ENCODE results near the gene CTDSP2.

CTDSP2 gene

DNA sequence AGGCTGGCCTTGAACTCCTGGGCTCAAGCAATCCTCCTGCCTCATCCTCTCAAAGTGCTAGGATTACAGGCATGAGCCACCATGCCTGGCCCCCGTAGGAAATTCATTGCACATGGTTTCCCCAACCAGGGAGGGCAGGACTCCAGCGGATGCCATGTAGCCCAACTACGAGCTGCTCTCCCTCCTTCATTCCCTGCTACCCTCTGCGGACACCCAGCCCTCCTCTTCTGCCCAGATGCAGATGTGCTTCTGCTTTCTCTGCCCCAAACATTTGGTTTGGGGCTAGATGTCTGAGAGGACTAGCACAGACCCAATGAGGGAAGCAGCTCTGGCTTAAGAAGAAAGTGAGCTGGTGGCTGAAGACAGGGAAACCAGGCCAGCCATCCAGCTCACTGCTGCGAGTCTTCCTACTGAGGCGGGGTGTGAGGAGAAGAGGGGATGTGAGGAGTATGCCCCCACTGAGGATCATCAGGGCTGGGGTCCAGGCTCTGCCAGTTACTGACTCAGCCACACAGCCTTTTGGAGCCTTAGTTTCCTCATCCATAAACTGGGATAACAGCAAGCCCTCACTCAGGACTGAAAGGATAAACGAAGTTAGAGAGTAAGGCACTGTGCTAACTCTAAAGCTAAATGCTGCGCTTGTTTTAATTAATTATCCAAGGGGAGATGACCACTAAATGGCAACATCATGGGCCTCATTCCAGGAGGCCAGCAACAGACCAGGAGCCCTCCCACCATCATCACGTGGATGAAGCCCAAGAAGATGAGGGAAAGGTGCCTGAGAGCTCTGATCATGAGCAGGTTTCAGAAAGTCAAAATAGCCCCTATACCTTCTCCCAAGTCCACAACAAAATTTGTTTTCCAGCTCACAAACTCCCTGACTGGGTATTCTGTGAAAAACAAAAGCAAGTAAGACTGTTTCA is 10.9 kb downstream of the CTDSP2 start:
- Histone ChIP-seq H3K9me3 (ENCODE audit: control insufficient read depth, low read length) (no peaks in the 10 kb centered on the region), H3K9ac (ENCODE audit: low read length) (no peak overlapping the region), H3K4me3 (ENCODE audit: low read length) (no peak overlapping the region), H3K36me3 (ENCODE audit: control insufficient read depth, insufficient read depth, low read length) (no peaks in the 10 kb centered on the region), H3K27me3 (ENCODE audit: control insufficient read depth, insufficient read depth, low read length) (no peaks in the 10 kb centered on the region), H3K4me1 (ENCODE audit: control insufficient read depth, insufficient read depth, low read length) (peaks cover 73% of the 10 kb centered on the region)

GRCh38 chr12:57834086-57834876 is 12.2 kb downstream of the CTDSP2 start:
- Histone ChIP-seq H3K9me3 (ENCODE audit: control insufficient read depth, low read length) (no peaks in the 10 kb centered on the region), H3K36me3 (ENCODE audit: control insufficient read depth, insufficient read depth, low read length) (no peaks in the 10 kb centered on the region)

GRCh38 chr12:57833672-57834071 is 12.9 kb downstream of the CTDSP2 start:
- Histone ChIP-seq H3K4me3 (ENCODE audit: low read length) (no peak overlapping the region), H3K36me3 (ENCODE audit: control insufficient read depth, insufficient read depth, low read length) (peaks cover 3% of the 10 kb centered on the region), H3K9ac (ENCODE audit: low read length) (no peak overlapping the region), H3K9me3 (ENCODE audit: control insufficient read depth, low read length) (no peaks in the 10 kb centered on the region), H3K27me3 (ENCODE audit: control insufficient read depth, insufficient read depth, low read length) (no peaks in the 10 kb centered on the region), H3K4me1 (ENCODE audit: control insufficient read depth, insufficient read depth, low read length) (peaks cover 56% of the 10 kb centered on the region)

More at GRCh38 chr12:57834086-57834876, 12.2 kb downstream of the CTDSP2 start:
- H3K4me1 ChIP-seq (ENCODE audit: control insufficient read depth, insufficient read depth, low read length): peaks cover 62% of the 10 kb centered on the region
- no peaks in the 10 kb centered on the region for H3K27me3 ChIP-seq (ENCODE audit: control insufficient read depth, insufficient read depth, low read length)
- no peak overlapping the region for H3K9ac ChIP-seq (ENCODE audit: low read length)
- H3K4me3 ChIP-seq (ENCODE audit: low read length): no peak overlapping the region

GRCh38 chr12:57832966-57833365 is 13.6 kb downstream of the CTDSP2 start:
- H3K27me3 ChIP-seq (ENCODE audit: control insufficient read depth, insufficient read depth, low read length): no peaks in the 10 kb centered on the region
- peaks cover 49% of the 10 kb centered on the region for H3K4me1 ChIP-seq (ENCODE audit: control insufficient read depth, insufficient read depth, low read length)
- H3K9me3 ChIP-seq (ENCODE audit: control insufficient read depth, low read length): no peaks in the 10 kb centered on the region
- no peak overlapping the region for H3K4me3 ChIP-seq (ENCODE audit: low read length)
- peaks cover 6% of the 10 kb centered on the region for H3K36me3 ChIP-seq (ENCODE audit: control insufficient read depth, insufficient read depth, low read length)
- no peak overlapping the region for H3K9ac ChIP-seq (ENCODE audit: low read length)

GRCh38 chr12:57830393-57830792 is 16.1 kb downstream of the CTDSP2 start:
- Histone ChIP-seq H3K9me3 (ENCODE audit: control insufficient read depth, low read length) (no peaks in the 10 kb centered on the region), H3K4me3 (ENCODE audit: low read length) (no peak overlapping the region), H3K9ac (ENCODE audit: low read length) (no peak overlapping the region), H3K36me3 (ENCODE audit: control insufficient read depth, insufficient read depth, low read length) (peaks cover 23% of the 10 kb centered on the region), H3K27me3 (ENCODE audit: control insufficient read depth, insufficient read depth, low read length) (no peaks in the 10 kb centered on the region), H3K4me1 (ENCODE audit: control insufficient read depth, insufficient read depth, low read length) (peaks cover 33% of the 10 kb centered on the region)

- H3K4me1 ChIP-seq (ENCODE audit: control insufficient read depth, insufficient read depth, low read length): peaks cover 28% of the 10 kb centered on the region
- H3K9ac ChIP-seq (ENCODE audit: low read length): no peak overlapping the region
- peaks cover 23% of the 10 kb centered on the region for H3K36me3 ChIP-seq (ENCODE audit: control insufficient read depth, insufficient read depth, low read length)
- no peaks in the 10 kb centered on the region for H3K9me3 ChIP-seq (ENCODE audit: control insufficient read depth, low read length)
- H3K4me3 ChIP-seq (ENCODE audit: low read length): no peak overlapping the region
- no peaks in the 10 kb centered on the region for H3K27me3 ChIP-seq (ENCODE audit: control insufficient read depth, insufficient read depth, low read length)
Measured at GRCh38 chr12:57829025-57829777, 17.3 kb downstream of the CTDSP2 start.

DNA sequence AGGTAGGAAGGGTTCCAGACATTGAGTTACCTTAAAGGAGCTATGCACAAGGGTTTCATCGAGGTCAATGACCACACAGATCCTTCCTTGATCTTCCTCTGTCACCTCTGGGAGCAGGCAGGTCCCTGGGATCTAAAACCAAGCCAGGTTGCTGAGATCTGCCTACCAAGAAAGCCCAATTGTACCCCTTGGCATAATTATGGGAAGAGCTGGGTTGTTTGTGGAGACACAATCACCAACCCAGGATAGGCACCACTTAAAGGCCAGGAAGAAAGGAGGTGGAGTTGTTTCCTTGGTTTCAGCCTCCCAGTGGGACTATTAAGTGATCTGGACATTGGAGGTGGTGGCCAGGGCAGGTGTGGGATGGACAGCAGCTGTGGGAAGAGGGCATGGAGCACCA is 19.6 kb downstream of the CTDSP2 start:
- H3K9ac ChIP-seq (ENCODE audit: low read length): no peak overlapping the region
- peaks cover 34% of the 10 kb centered on the region for H3K36me3 ChIP-seq (ENCODE audit: control insufficient read depth, insufficient read depth, low read length)
- no peaks in the 10 kb centered on the region for H3K9me3 ChIP-seq (ENCODE audit: control insufficient read depth, low read length)
- H3K4me1 ChIP-seq (ENCODE audit: control insufficient read depth, insufficient read depth, low read length): peaks cover 9% of the 10 kb centered on the region
- H3K4me3 ChIP-seq (ENCODE audit: low read length): no peak overlapping the region
- H3K27me3 ChIP-seq (ENCODE audit: control insufficient read depth, insufficient read depth, low read length): no peaks in the 10 kb centered on the region

DNA sequence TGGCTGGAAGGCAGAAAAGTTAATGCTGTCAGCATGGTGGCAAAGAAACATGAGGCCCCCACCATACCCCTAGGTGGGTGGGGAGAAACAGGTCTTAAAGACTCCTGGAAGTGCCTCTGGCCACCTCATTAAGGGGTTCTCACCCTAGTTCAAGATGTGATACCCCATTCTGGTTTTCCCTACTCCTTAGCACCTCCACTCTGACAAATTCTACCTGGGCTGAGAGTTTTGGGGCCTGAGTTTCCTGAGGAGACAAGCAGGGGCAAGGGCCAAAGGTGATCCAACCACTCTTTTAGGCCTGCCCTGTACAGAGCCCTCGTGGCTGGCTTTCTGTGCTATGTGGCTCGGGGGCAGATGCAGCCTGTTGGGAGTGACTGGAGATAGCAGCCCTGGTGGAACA is 20.1 kb downstream of the CTDSP2 start:
- H3K9me3 ChIP-seq (ENCODE audit: control insufficient read depth, low read length): no peaks in the 10 kb centered on the region
- peaks cover 4% of the 10 kb centered on the region for H3K4me1 ChIP-seq (ENCODE audit: control insufficient read depth, insufficient read depth, low read length)
- peaks cover 37% of the 10 kb centered on the region for H3K36me3 ChIP-seq (ENCODE audit: control insufficient read depth, insufficient read depth, low read length)
- H3K4me3 ChIP-seq (ENCODE audit: low read length): no peak overlapping the region
- H3K27me3 ChIP-seq (ENCODE audit: control insufficient read depth, insufficient read depth, low read length): no peaks in the 10 kb centered on the region
- H3K9ac ChIP-seq (ENCODE audit: low read length): no peak overlapping the region

- Histone ChIP-seq H3K4me1 (ENCODE audit: control insufficient read depth, insufficient read depth, low read length) (no peaks in the 10 kb centered on the region), H3K9ac (ENCODE audit: low read length) (no peak overlapping the region), H3K4me3 (ENCODE audit: low read length) (no peak overlapping the region), H3K9me3 (ENCODE audit: control insufficient read depth, low read length) (no peaks in the 10 kb centered on the region), H3K36me3 (ENCODE audit: control insufficient read depth, insufficient read depth, low read length) (peaks cover 37% of the 10 kb centered on the region), H3K27me3 (ENCODE audit: control insufficient read depth, insufficient read depth, low read length) (no peaks in the 10 kb centered on the region)
Measured at GRCh38 chr12:57825451-57825850, 21.1 kb downstream of the CTDSP2 start.

DNA sequence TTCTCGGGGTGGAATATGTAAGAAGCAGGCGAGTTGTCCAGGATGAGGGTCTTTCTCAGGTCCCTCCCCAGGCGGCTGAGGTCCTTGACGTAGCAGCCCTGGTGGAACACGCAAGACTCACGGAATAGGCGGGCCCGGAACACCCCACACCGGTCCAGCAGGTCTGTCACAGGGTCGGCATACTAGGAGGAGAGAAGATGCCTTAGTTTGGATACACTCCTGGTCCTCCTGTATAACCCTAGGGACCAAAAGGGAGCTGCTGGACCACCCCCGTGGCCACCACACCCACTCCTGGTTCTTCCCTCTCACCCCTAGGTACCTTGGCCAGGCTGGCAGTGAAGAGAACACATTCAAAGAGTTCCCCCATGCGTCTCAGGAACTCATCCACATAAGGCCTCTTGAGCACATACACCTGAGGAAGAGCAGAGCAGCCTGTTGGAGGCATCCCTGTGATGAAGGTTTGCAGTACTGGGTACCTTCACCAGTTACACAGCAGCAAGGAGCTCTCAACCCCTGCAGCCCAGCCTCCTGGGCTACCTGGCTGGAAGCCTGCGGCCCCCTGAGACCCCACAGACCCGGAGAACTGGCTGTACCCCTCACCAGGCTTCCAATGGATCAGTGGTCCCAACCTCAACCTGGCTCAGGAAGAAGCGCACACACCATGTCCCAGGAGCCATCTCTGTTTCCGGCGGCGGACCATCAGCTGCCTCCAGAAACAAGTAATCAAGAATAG is 22.5 kb downstream of the CTDSP2 start:
- Histone ChIP-seq H3K27me3 (ENCODE audit: control insufficient read depth, insufficient read depth, low read length) (no peaks in the 10 kb centered on the region), H3K36me3 (ENCODE audit: control insufficient read depth, insufficient read depth, low read length) (peaks cover 37% of the 10 kb centered on the region), H3K9ac (ENCODE audit: low read length) (no peak overlapping the region), H3K4me3 (ENCODE audit: low read length) (no peak overlapping the region), H3K4me1 (ENCODE audit: control insufficient read depth, insufficient read depth, low read length) (no peaks in the 10 kb centered on the region), H3K9me3 (ENCODE audit: control insufficient read depth, low read length) (no peaks in the 10 kb centered on the region)

DNA sequence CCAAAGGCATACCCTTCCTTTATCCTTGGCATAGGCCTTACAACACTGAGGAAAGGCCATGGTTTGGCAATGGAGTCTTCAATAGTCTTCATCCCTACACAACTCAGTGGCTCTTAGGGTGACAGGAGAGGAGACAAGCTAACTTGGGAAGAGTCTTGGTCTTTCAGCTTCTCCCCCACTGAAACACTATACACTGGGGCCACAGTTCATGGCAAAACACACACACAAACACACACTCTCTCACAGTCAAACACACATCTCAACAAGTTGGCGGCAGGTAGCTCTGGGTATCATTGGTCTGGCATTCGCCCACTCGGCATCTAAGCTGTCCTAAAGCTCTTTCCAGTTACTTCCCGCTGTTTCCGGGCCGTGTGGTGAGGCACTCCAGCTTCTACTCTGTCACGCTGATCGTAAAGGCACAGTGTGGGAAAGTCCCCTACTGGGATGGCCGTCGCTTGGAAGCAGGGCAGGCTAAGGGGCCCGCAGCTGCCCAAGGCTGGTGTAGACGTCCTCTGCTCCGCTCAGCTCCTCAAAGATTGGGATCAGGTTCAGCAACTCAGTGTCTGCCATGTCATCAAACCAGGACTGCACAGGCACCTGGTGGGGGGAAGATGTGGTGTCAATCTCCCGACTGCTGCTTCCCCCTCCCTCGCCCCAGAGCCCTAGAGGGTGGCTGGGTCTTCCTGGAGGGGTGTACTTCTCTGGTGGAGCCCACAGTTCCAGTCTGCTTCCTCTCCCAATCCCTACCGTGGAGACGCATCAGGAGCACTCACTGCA is 23.2 kb downstream of the CTDSP2 start:
- no peaks in the 10 kb centered on the region for H3K27me3 ChIP-seq (ENCODE audit: control insufficient read depth, insufficient read depth, low read length)
- H3K4me3 ChIP-seq (ENCODE audit: low read length): no peak overlapping the region
- no peaks in the 10 kb centered on the region for H3K4me1 ChIP-seq (ENCODE audit: control insufficient read depth, insufficient read depth, low read length)
- peaks cover 31% of the 10 kb centered on the region for H3K36me3 ChIP-seq (ENCODE audit: control insufficient read depth, insufficient read depth, low read length)
- no peaks in the 10 kb centered on the region for H3K9me3 ChIP-seq (ENCODE audit: control insufficient read depth, low read length)
- no peak overlapping the region for H3K9ac ChIP-seq (ENCODE audit: low read length)

Measured in mucosa of stomach (tissue), 1 donor.